Measurements from ENCODE around the gene MAB21L3.

- TF ChIP-seq TAF1 (IDR thresholded peaks at IDR 0.05; ENCODE audit: low read depth, low read length) (no peak), POLR2A (IDR thresholded peaks at IDR 0.05; ENCODE audit: low read depth, low read length) (no peak), POLR2AphosphoS5 (IDR thresholded peaks at IDR 0.05; ENCODE audit: low read depth, low read length) (no peak), PAX5 (IDR thresholded peaks at IDR 0.05; ENCODE audit: insufficient read depth, low read length, severe bottlenecking) (no peak), SPI1 (IDR thresholded peaks at IDR 0.05; ENCODE audit: low read depth, low read length) (no peak)
Observed at GRCh38 chr1:116168277-116169032, 57.3 kb downstream of the MAB21L3 start.
